Astrocyte of the hippocampus (primary cell): ENCODE data around the gene SH2D2A.

ENCODE experiments used
- DNase-seq: peaks from one replicate; pipeline ENCODE4 v3.0.0; 2011; ENCODE audit warnings: low read depth, low spot score

Gene SH2D2A

GRCh38 chr1:156803086-156803851 lies 13.4 kb downstream of the SH2D2A start:
- no peak for DNase-seq

DNA sequence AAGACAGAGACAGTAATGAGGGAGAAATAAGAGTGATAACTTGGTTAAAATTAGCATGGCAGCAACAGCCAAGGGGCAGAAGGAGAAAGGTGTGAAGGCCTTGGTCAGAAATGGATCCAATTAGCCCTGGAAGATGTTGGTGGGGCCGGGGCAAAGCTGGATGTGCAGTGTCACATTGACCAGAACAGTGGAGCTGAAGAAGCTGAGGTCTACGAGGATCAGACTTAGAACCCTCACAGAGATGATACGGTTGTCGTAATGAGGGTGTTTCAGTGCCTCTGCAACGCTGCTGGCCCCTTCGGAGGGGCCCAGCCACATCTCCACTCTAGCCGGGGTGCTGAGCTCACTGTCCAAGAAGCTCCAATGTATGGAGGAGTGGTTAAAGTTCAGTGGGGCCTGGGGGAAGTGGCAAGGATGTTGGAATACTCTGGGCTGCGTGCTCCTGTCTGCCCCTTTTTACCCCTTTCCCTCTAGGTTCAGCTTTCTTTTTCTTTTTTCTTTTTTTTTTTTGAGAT lies 14.2 kb downstream of the SH2D2A start:
- DNase-seq, result no peak

GRCh38 chr1:156801409-156802121 lies 15.1 kb downstream of the SH2D2A start:
- DNase-seq, result peak; percentile 48

GRCh38 chr1:156797212-156797871 lies 19.3 kb downstream of the SH2D2A start:
- peak; percentile 72 for DNase-seq

- DNase-seq, result no peak
Observed at GRCh38 chr1:156796340-156797097, 20.1 kb downstream of the SH2D2A start.

DNA sequence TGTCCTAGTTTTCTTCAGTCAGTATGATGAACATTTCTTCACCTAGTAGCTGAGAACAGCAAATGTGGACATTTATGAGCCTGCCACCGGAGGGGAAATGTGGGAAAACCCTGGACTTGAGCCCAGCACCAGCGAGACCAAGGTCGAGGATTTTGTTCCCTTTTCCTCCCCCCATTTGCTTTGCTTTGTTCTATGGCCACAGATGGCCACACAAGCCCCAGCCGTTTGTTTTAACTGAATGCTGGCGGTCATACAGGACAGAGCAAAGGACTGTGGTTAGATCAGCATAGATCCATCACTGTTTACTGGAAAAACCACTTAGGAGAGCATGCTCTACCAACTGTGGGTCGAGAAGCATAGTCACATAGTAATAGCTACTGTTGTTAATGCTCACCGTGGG lies 20.9 kb downstream of the SH2D2A start:
- peak; percentile 82 for DNase-seq

- no peak for DNase-seq
Observed at GRCh38 chr1:156795374-156795733, 21.3 kb downstream of the SH2D2A start.

- DNase-seq, result peak; percentile 23
Observed at GRCh38 chr1:156794506-156795373, 21.9 kb downstream of the SH2D2A start.

GRCh38 chr1:156789621-156790318 lies 26.9 kb downstream of the SH2D2A start:
- DNase-seq, result no peak

GRCh38 chr1:156788136-156788535 lies 28.5 kb downstream of the SH2D2A start:
- DNase-seq, result no peak

GRCh38 chr1:156786640-156787039 lies 30.0 kb downstream of the SH2D2A start:
- no peak for DNase-seq

DNA sequence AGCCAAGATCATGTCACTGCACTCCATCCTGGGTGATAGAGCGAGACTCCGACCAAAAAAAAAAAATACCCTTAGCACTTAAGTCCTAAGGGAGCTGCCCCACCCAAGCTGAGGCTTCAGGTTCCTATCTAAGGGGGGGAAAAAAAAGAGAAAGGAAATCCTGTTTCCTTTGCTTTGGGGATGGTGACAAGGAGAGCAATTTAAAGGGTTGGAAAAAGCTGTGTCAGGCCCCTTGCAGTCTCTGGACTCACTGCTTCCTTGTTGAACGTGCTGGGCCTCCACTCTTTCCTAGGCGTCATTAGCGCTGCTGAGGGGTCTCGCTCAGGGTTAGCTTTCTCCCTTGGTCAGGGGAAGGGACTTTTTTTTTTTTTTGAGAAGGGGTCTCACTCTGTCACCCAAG lies 31.2 kb downstream of the SH2D2A start:
- no peak for DNase-seq

DNA sequence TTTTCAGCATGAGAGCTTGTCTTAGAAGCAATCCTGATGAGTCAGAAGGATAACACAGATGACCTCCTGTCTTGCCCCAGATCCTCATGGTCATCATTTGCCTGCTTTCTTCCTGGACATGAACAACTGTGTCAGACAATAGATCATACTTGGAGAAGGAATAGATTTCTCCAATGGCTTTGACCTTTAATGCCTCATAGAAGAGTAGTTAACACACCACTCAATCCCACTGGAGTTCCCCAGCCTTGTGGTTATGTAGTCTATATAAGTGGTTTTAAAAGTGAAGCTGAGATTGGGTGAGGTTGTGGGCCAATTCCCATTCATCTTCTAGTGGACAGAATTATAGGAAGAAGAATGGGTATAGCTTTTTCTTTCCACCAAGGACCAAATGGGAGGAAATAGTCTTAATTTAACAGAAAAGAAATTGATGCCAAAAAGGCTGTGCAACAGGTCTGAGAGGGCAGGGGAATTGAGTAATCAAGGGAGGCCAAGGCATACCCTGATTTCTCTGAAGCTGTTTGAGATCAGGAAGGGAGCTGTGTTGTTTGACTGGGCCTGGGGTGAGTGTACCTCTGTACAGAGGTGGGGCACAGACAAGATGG lies 35.0 kb downstream of the SH2D2A start:
- no peak for DNase-seq

DNA sequence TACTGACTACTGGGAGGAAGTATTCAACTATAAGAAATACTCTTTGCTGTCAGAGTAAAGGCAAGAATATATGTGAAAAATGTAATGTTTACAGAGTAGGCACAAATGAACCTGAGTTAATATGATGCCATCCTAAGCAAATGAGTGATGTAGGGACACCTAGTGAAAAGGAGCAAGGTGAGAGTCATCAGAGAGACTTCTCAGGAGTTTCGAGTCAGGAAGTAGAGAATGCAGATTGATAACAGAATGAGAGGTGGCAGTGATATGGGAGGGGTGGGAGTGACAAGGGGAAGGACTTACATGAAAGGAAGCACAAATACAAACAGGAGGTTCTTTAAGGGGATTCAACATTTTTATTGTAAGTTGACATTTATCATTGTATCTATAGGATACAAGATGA lies 39.1 kb downstream of the SH2D2A start:
- DNase-seq, result no peak

DNA sequence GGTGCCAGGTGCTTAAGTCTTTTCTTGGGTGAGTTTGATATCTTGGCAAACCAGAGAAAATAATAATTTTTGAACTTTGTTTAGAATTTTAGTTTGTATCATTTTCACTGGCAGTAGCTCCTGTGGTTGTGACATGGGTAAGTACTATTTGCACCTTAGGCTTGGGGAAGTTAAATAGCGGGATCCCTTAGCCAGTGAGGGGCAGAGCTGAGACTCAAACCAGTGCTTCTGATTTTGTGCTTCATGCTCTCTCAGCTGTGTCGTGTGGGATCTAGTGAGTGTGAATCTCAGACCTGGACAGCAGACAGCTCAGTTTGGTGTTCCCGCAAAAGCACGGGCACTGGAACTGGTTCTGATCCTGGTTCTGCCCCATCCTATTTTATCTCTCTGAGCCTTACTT lies 39.7 kb downstream of the SH2D2A start:
- no peak for DNase-seq

DNA sequence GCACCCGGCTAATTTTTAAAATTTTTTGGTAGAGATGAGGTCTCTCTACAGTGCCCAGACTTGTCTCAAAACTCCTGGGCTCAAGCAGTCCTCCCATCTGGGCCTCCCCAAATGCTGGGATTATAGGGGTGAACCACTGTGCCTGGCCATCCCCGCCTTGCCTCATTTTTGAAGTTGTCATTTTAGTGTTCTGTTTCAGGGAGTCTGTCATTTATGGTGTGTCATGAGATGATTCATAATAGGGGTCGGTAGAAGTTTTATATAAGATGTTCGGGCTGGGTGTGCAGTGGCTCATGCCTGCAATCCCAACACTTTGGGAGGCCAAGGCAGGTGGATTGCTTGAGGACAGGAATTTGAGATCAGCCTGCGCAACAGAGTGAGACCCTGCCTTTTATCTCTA lies 40.8 kb downstream of the SH2D2A start:
- DNase-seq, result no peak

DNA sequence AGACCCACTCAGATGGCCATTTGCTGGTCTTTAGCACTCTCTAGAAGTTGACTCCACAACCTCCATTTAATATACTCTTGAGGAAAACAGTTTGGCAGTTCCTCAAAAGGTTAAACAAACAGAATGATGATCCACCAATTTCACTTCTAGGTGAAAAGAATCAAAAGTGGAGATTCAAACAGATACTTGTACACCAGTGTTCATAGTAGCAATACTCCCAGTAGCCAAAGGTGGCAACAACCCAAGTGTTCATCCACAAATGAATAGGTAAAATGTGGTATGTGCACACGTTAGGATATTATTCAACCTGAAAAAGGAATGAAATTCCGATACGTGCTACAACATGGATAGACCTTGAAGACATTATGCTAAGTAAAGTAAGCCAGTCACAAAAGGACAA lies 43.0 kb downstream of the SH2D2A start:
- no peak for DNase-seq

DNA sequence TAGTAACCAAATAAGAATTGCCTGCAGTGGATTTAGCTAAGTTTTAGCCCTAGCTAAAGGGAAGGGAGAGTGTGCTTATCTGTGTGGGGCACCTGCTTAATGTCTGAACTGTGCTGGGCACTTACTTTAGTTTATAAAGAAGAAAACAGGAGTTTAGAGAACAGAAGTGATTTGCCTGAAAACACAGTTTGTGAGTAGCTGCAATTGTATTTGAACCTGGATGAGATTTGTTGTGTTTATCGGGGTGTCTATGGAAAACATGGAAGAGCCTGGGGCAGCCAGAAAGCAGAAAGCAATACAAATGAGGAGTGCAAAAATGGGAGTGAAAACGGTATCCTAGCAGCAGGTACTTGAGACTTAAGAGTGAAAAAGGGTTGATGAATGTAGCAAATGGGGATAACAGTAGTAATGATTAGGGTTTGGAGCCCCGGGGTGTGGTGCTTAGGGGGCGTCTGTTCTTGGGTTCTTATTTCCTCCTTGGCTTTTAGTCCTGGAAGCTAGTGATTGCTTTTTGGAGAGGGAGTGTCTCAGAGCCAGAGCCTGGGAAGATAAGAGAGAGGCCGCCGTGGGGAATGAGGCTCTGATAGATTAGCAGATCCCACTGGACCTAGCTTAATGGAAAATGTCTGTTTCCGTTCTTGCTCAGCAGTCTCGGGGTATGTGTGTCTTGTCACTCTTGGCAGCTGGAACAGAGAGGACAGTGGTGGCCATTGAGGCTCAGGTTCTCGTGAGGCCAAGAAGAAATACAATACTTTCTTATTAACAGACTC lies 43.7 kb downstream of the SH2D2A start:
- no peak for DNase-seq

GRCh38 chr1:156772222-156772621 lies 44.4 kb downstream of the SH2D2A start:
- no peak for DNase-seq
